Panc1 (cell line): Measurements from ENCODE around the gene VPS33B.

Experiments used
- CTCF ChIP-seq: fragments of 450-650 bp; IDR thresholded peaks from 2 replicates; pipeline ENCODE4 v1.5.1; 2017; ENCODE audit warnings: mild to moderate bottlenecking
- POLR2AphosphoS5 ChIP-seq: IDR thresholded peaks from 2 replicates; pipeline ENCODE4 v1.6.1; 2012; ENCODE audit warnings: mild to moderate bottlenecking, low read depth, low read length, moderate library complexity
- REST ChIP-seq, 2 experiments: IDR thresholded peaks; 2 replicates each; pipeline ENCODE4 v1.6.1; 2011 to 2012; ENCODE audit warnings: low read depth in 2 of 2, control low read depth in 1 of 2, low read length in 1 of 2, mild to moderate bottlenecking in 1 of 2, moderate library complexity in 1 of 2; ENCODE audit not compliant: insufficient read depth in 1 of 2
- SIN3A ChIP-seq: IDR thresholded peaks from 2 replicates; pipeline ENCODE4 v1.6.1; 2012; ENCODE audit warnings: low read depth, mild to moderate bottlenecking, low read length, moderate library complexity, borderline replicate concordance; ENCODE audit not compliant: insufficient read depth
- TCF7L2 ChIP-seq: IDR thresholded peaks from 2 replicates; pipeline ENCODE4 v1.6.1; 2011; ENCODE audit warnings: mild to moderate bottlenecking, low read depth, low read length, inconsistent platforms

DNA sequence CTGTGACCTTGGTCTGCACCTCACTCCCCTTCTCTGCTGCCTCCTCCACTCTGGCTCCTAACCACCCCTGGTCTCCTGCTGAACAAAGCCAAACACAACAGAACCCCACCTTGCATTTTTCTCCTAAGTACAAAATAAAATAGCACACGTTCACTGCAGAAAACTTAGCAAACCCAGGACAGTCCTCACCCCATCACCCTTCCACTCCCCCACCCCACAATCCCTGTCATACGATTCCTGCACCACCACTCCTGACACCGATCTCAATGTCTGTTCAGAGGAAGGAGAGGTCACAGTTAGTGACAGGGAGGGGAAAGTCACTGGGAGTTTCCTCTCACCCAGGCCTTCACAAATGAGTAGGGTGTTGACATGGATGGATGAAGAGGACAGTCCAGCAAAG is 4.2 kb downstream of the VPS33B start:
- no peak for TF ChIP-seq CTCF
- no peak for TF ChIP-seq POLR2AphosphoS5
- TF ChIP-seq REST (IDR thresholded peaks at IDR 0.05; ENCODE audit: insufficient read depth in 1 of 2, low read depth in 2 of 2, low read length in 1 of 2): no peak
- TF ChIP-seq TCF7L2: no peak
- TF ChIP-seq SIN3A: no peak
